Activated B cell treated with CpG ODN at 0.5 μM for 24 hours (primary cell): ENCODE measurements around the gene METTL9. TPM values are rescaled to one million over a fixed set of nuclear protein-coding genes. Genes with fewer than 3 reads are reported as not detected.
"Not testable (repeated sequence)": the region's sequence is repeated elsewhere in the genome, so short reads cannot be mapped to it uniquely, and the experiment has no call there.

ENCODE experiments used
- ATAC-seq: fragments of 200-7000 bp; cut with Tn5 transposase; one replicate; pipeline ENCODE4 v1.10.0; 2021; ENCODE audit warnings: low read depth, mild to moderate bottlenecking, moderate library complexity
- CTCF ChIA-PET: fragments of 350-600 bp; sonication (Branson Sonifier 250); formaldehyde crosslinking; loops from one replicate; lab custom pipeline; 2021; ENCODE audit warnings: antibody characterized with exemption; lab: Charles Lee
- POLR2A ChIA-PET: fragments of 350-600 bp; sonication (Branson Sonifier 250); formaldehyde crosslinking; loops from one replicate; lab custom pipeline; 2021; ENCODE audit warnings: antibody characterized with exemption; lab: Charles Lee
- DNase-seq: peaks from one replicate; pipeline ENCODE4 v3.0.0; 2022
- H3K27ac Mint-ChIP-seq: one replicate; pipeline ENCODE4 v1.8.0; 2020; ENCODE audit warnings: mixed read lengths
- H3K27me3 Mint-ChIP-seq: one replicate; pipeline ENCODE4 v1.8.0; 2021; ENCODE audit warnings: mixed read lengths
- H3K36me3 Mint-ChIP-seq: one replicate; pipeline ENCODE4 v1.8.0; 2021; ENCODE audit warnings: low read depth, mixed read lengths
- H3K4me1 Mint-ChIP-seq: one replicate; pipeline ENCODE4 v1.8.0; 2021; ENCODE audit warnings: mixed read lengths
- H3K4me3 Mint-ChIP-seq: one replicate; pipeline ENCODE4 v1.8.0; 2020; ENCODE audit warnings: mild to moderate bottlenecking, mixed read lengths
- H3K9me3 Mint-ChIP-seq: one replicate; pipeline ENCODE4 v1.8.0; 2020; ENCODE audit warnings: mixed read lengths
- intact Hi-C: fragments of 100-400 bp; cut with micrococcal nuclease; formaldehyde crosslinking; loops from one replicate; pipeline ENCODE4 v1.15.1; 2024
- total RNA-seq: library from RNA; stranded (reverse); gene quantifications from 2 replicates; pipeline ENCODE4 v1.2.3, GENCODE V29; 2022
- TF ChIP-seq, protein P1 (sequence below): fragments of 200-600 bp; IDR thresholded peaks from one replicate; pipeline ENCODE4 v1.8.0; 2022; ENCODE audit warnings: antibody characterized with exemption, mild to moderate bottlenecking

The METTL9 gene
- total RNA-seq, 1 donor from 2014 or later = 53.3 TPM

DNA sequence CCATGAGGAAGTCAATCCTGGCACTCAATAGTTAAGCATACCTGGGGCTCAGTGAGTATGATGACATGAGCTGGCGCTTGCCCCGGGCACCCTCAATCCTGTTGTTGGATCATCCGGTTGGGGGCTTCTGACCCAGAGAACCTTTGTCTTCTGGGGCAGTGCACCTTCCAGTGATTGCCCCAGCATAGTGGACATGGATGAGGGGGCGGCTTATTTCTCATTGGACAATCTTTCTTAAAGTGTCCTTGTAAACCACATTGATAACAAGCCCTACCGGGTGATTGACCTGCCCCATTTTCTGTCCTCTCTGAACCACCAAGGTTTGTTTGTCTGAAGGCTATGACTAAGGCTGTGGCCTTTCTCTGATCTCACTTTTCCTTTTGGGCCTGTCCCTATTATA lies 34.8 kb downstream of the METTL9 start:
- H3K36me3 Mint-ChIP-seq = peaks cover 34% of the 10 kb centered on the region

DNA sequence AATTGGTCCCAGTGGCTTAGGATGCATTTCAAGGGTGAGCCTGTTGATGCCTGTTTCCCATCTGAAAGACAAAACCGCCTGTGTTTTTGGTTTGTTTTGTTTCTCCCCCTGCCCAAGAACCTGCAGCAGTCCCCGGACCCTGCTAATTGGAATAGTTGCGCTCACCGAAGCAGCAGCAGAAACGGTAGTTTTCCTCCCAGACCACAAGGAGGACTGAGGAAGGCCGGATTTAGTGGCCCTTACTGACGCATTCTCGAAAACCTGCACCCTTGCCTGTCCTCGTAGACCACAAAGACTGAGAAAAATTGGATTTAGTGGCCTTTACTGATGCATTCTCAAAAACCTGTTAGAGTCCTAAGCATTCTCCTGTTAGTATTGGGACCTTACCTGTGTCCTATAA lies 36.3 kb downstream of the METTL9 start:
- POLR2A ChIA-PET, H3K27me3 Mint-ChIP-seq, H3K27ac Mint-ChIP-seq, DNase-seq, CTCF ChIA-PET, H3K4me1 Mint-ChIP-seq, H3K4me3 Mint-ChIP-seq, intact Hi-C loops, H3K9me3 Mint-ChIP-seq, ATAC-seq: not testable (repeated sequence)
- H3K36me3 Mint-ChIP-seq = peaks cover 26% of the 10 kb centered on the region

More for the DNA sequence above, 34.8 kb downstream of the METTL9 start:
- intact Hi-C loops = no loop called here
- Mint-ChIP-seq H3K4me1 (peaks cover 3% of the 10 kb centered on the region), H3K4me3 (no peak overlapping the region), H3K9me3 (no peaks in the 10 kb centered on the region), H3K27me3 (no peaks in the 10 kb centered on the region), H3K27ac (no peak overlapping the region)
- TF ChIP-seq, protein P1, sequence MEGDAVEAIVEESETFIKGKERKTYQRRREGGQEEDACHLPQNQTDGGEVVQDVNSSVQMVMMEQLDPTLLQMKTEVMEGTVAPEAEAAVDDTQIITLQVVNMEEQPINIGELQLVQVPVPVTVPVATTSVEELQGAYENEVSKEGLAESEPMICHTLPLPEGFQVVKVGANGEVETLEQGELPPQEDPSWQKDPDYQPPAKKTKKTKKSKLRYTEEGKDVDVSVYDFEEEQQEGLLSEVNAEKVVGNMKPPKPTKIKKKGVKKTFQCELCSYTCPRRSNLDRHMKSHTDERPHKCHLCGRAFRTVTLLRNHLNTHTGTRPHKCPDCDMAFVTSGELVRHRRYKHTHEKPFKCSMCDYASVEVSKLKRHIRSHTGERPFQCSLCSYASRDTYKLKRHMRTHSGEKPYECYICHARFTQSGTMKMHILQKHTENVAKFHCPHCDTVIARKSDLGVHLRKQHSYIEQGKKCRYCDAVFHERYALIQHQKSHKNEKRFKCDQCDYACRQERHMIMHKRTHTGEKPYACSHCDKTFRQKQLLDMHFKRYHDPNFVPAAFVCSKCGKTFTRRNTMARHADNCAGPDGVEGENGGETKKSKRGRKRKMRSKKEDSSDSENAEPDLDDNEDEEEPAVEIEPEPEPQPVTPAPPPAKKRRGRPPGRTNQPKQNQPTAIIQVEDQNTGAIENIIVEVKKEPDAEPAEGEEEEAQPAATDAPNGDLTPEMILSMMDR = no peak
- CTCF ChIA-PET = no interaction called here
- no peak for ATAC-seq
- POLR2A ChIA-PET = no interaction called here
- DNase-seq = no peak

DNA sequence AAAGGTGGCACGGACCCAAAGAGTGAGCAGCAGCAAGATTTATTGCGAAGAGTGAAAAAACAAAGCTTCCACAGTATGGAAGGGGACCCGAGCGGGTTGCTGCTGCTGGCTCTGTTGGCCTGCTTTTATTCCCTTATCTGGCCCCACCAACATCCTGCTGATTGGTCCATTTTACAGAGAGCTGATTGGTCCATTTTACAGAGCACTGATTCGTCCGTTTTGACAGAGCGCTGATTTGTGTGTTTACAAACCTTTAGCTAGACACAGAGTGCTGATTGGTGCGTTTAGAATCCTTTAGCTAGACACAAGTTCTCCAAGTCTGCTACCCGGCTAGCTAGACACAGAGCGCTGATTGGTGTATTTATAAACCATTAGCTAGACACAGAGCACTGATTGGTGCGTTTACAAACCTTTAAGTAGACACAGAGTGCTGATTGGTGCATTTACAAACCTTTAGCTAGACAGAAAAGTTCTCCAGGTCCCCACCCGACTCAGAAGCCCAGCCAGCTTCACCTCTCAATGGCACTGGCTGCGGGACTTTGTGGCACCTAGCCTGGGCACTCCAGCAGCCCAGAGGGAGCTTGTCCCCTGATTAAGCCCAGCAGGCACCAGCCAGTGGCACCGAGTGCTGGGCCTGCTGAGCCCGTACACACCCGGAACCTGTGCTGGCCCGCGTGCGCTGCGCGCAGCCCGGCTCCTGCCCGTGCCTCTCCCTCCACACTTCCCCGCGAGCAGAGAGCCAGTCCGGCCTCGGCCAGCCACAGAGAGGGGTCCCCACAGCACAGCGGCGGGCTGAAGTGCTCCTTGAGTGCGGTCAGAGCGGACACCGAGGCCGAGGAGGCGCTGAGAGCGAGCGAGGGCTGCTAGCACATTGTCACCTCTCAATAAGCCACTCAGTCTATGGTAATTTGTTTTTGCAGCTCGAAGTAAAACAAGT lies 37.9 kb downstream of the METTL9 start:
- H3K4me1 Mint-ChIP-seq = peaks cover 8% of the 10 kb centered on the region
- intact Hi-C loops = no loop called here
- no peaks in the 10 kb centered on the region for H3K27me3 Mint-ChIP-seq
- H3K9me3 Mint-ChIP-seq = no peaks in the 10 kb centered on the region
- CTCF ChIA-PET = interaction anchor here (1.3 to 12.5 kb wide), 4 partner anchors 18 to 72 kb away, joined by 3 to 98 read pairs (median 19); no protein-coding TSS in a partner anchor
- H3K36me3 Mint-ChIP-seq = peaks cover 23% of the 10 kb centered on the region
- DNase-seq = no peak
- TF ChIP-seq, protein P1 = no peak
- no peak for ATAC-seq
- no peak overlapping the region for H3K4me3 Mint-ChIP-seq
- POLR2A ChIA-PET = interaction anchor here (0.6 kb wide), 1 partner anchor 16 kb away, joined by 3 read pairs; no protein-coding TSS in a partner anchor
- H3K27ac Mint-ChIP-seq = no peak overlapping the region

- no peak overlapping the region for H3K4me3 Mint-ChIP-seq
- CTCF ChIA-PET = interaction anchor here (0.9 to 12.5 kb wide), 8 partner anchors 17 to 70 kb away, joined by 3 to 98 read pairs (median 4); no protein-coding TSS in a partner anchor
- DNase-seq (no peak), ATAC-seq (no peak)
- intact Hi-C loops = no loop called here
- H3K27me3 Mint-ChIP-seq = no peaks in the 10 kb centered on the region
- H3K27ac Mint-ChIP-seq = no peak overlapping the region
- H3K9me3 Mint-ChIP-seq = no peaks in the 10 kb centered on the region
- TF ChIP-seq, protein P1 = no peak
- peaks cover 22% of the 10 kb centered on the region for H3K36me3 Mint-ChIP-seq
- peaks cover 8% of the 10 kb centered on the region for H3K4me1 Mint-ChIP-seq
- POLR2A ChIA-PET = interaction anchor here (0.6 kb wide), 1 partner anchor 83 kb away, joined by 5 read pairs; no protein-coding TSS in a partner anchor
Measured at GRCh38 chr16:21638573-21638975, 39.2 kb downstream of the METTL9 start.

DNA sequence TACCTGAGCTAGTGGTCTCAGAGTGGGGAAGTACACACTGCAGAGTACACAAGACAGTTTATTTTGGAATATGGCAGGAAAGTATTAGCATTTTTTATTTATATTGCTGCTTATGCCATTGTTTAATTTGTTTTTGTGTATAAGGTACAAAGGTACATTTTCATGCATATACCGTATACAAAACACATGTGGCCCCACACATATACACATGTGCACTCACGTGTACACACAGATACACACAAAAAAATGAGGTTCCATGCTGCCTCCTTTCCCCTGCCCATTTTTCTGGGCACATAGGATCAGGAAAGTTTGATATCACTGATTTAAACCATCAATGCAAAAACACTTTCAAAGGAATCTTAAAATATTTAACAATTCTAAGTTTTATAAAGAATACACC lies 40.1 kb downstream of the METTL9 start:
- ATAC-seq (no peak), DNase-seq (no peak)
- Mint-ChIP-seq H3K27me3 (no peaks in the 10 kb centered on the region), H3K36me3 (peaks cover 20% of the 10 kb centered on the region), H3K4me3 (no peak overlapping the region), H3K4me1 (peaks cover 17% of the 10 kb centered on the region), H3K9me3 (no peaks in the 10 kb centered on the region), H3K27ac (peak overlapping the region; percentile 18)
- intact Hi-C loops = no loop called here
- ChIA-PET CTCF (interaction anchor here (1.1 to 12.5 kb wide), 6 partner anchors 16 to 69 kb away, joined by 3 to 98 read pairs (median 4); no protein-coding TSS in a partner anchor), POLR2A (interaction anchor here (1.7 kb wide), 1 partner anchor 41 kb away, joined by 5 read pairs; the partner anchor contains the start of gene METTL9)
- TF ChIP-seq, protein P1 = no peak
